GM18519 (cell line): ENCODE results near the gene UQCR11.

ENCODE experiments used
- ATAC-seq: cut with Tn5 transposase; IDR thresholded peaks from one replicate; pipeline ENCODE4 v1.9.1; 2021; ENCODE audit warnings: mild to moderate bottlenecking, moderate library complexity; ENCODE audit not compliant: unreplicated experiment, low FRiP score

The UQCR11 gene

GRCh38 chr19:1592755-1593500 lies 12.3 kb downstream of the UQCR11 start, which contains the start of gene MBD3:
TSS of gene MBD3 (minus strand) at chr19:1592865. CDS start at chr19:1592631, 234 bp downstream.
- peak; percentile 46 for ATAC-seq

- peak; percentile 34 for ATAC-seq
Observed at GRCh38 chr19:1592024-1592754, 13.1 kb downstream of the UQCR11 start.

- ATAC-seq, result no peak
Observed at GRCh38 chr19:1591421-1592023, 13.7 kb downstream of the UQCR11 start.

- no peak for ATAC-seq
Observed at GRCh38 chr19:1590641-1591397, 14.4 kb downstream of the UQCR11 start.

- ATAC-seq, result no peak
Observed at GRCh38 chr19:1587872-1588271, 17.4 kb downstream of the UQCR11 start.

- no peak for ATAC-seq
Observed at GRCh38 chr19:1585243-1585580, 20.1 kb downstream of the UQCR11 start.

- no peak for ATAC-seq
Observed at GRCh38 chr19:1584500-1585242, 20.6 kb downstream of the UQCR11 start.

GRCh38 chr19:1582201-1582600 lies 23.1 kb downstream of the UQCR11 start:
- no peak for ATAC-seq

- ATAC-seq, result no peak
Observed at GRCh38 chr19:1580957-1581356, 24.3 kb downstream of the UQCR11 start.

- ATAC-seq, result no peak
Observed at GRCh38 chr19:1580382-1580781, 24.9 kb downstream of the UQCR11 start.

- ATAC-seq, result no peak
Observed at GRCh38 chr19:1579222-1579621, 26.0 kb downstream of the UQCR11 start.

- ATAC-seq, result no peak
Observed at GRCh38 chr19:1577929-1578618, 27.2 kb downstream of the UQCR11 start.

GRCh38 chr19:1577090-1577928 lies 28.0 kb downstream of the UQCR11 start:
- ATAC-seq, result no peak

- ATAC-seq, result no peak
Observed at GRCh38 chr19:1576242-1577089, 28.8 kb downstream of the UQCR11 start.

GRCh38 chr19:1575323-1576241 lies 29.7 kb downstream of the UQCR11 start:
- no peak for ATAC-seq

GRCh38 chr19:1574354-1575136 lies 30.7 kb downstream of the UQCR11 start:
- ATAC-seq, result no peak
